ENCODE results near the gene RAPGEF6.

GRCh38 chr5:131513780-131514179 lies 121.2 kb downstream of the RAPGEF6 start:
- no peak for TF ChIP-seq POLR2AphosphoS5 (IDR thresholded peaks at IDR 0.05; ENCODE audit: low read depth, low read length)
- no peak for TF ChIP-seq POLR2A (IDR thresholded peaks at IDR 0.05; ENCODE audit: low read depth, low read length)
- no peak for TF ChIP-seq TAF1 (IDR thresholded peaks at IDR 0.05; ENCODE audit: borderline replicate concordance, low read depth, low read length)

All from GM12892 (cell line).